Stimulated activated CD4-positive, alpha-beta T cell treated with anti-CD3 and anti-CD28 coated beads, Interleukin-4, amount 100 ng/mL, for 1 hour (primary cell): ENCODE data around the gene HS1BP3.

Source experiments
- DNase-seq: peaks from one replicate; pipeline ENCODE4 v3.0.0-alpha.2; 2020

The HS1BP3 gene

DNA sequence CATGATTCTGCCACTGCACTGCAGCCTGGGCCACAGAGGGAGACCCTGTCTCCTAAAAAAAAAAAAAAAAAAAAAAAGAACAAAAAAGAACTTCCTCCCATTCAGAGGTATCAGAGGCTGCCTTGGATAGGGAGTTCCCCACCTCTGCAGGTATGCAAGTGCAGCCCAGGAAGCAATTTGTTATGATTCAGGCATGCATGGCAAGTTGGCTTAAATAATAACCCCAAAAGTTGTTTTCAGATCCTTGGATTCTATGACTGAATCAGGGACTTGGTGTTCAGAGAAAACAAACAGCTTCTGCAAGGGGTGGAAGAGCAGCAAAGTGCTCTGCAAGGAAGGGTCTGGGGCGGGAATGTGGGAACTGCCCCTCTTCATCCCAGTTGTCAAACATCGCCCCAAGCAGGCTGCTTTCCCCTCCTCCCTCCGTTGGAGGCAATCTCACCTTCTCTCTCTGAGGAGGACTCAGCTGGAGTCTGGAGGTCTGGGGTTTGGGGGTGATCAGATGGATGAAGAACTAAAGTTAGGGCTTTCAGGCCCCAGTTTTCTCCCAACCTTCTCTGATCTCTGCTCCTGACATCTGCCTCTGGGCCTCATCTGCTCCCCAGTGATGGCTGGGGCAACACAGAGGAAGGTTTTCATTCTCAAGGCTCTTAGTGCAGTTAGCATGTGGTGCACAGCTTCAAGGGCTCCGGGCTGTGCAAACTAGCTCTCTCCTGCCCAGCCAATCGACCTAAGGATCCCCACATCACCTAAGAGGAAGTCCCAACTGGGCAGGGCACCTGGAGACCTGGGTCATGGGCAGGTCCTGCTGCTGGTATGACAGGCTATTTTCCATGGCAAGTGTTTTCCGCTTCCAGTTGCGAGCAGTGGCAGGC lies 12.5 kb upstream of the HS1BP3 start:
- no peak for DNase-seq

DNA sequence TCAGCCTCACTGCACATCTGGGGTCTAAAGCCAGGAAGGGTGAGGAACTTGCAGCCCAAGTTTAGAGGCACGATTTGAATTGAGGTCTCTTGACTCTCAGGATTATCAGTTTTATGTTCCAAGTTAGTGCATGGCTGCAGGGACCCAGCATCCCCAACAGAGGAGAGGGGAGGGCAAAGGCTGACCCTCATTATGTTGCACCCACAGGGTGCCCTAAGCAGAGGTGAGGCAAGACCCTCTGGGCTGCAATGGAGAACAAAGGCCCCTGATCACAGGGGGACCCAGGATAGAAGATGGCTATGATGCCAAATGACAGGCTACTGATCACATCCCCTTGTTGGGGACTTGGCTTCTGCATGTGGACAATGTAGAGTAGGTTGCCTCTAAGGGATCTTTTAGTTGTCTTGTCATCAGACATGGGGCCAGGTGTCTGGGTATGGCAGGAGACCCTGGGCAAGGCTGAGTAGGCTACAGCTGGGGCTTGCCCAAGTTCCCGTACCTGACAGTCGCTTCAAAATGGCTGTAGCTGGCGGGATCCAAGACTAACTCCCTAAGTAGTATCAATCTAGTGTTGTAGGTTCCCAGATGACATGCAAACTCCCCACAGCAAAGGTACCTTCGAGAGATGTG lies 11.5 kb upstream of the HS1BP3 start:
- no peak for DNase-seq

DNA sequence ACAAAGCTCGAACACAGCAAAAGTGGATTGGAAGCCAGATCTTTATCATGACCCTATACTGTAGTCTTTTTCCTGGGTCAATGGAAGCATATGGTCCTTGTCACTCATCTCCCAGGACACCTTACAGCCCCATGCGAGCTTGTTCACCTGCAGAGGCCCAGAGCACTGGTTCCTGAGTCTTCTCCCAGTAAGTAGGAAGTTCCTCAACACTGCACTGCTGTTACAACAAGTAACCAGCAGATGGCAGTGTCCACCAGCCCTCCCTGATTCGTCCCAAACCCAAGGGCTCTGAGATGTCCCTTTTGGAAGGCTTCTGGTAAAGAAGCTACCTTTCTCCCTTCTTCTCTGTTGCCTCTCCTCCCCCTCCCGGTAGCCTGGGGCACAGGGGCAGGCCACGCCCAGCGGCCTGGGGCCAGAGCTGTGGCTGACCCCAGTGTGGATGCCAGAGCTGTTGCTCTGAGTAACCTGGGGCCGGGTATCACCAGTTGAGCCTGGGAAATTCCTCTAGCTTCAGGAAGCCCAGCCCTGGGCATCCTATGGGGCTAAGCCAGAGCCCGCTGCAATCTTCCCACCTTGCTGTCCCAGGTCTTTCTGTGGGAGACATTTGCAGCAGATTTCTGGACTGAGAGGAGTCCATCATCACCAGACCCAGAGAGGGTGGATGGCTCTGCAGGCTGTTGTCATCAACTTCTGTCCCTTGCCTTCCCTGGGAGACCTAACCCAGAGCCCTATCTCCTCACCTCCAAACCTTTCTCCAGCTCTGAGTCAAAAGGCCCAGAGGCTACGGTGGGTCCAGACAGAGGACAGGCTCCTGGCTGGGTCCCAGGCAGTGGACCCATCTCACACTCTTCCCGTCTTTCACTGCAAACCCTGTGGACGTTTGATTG lies 10.8 kb upstream of the HS1BP3 start:
- DNase-seq = peak; percentile 53

DNA sequence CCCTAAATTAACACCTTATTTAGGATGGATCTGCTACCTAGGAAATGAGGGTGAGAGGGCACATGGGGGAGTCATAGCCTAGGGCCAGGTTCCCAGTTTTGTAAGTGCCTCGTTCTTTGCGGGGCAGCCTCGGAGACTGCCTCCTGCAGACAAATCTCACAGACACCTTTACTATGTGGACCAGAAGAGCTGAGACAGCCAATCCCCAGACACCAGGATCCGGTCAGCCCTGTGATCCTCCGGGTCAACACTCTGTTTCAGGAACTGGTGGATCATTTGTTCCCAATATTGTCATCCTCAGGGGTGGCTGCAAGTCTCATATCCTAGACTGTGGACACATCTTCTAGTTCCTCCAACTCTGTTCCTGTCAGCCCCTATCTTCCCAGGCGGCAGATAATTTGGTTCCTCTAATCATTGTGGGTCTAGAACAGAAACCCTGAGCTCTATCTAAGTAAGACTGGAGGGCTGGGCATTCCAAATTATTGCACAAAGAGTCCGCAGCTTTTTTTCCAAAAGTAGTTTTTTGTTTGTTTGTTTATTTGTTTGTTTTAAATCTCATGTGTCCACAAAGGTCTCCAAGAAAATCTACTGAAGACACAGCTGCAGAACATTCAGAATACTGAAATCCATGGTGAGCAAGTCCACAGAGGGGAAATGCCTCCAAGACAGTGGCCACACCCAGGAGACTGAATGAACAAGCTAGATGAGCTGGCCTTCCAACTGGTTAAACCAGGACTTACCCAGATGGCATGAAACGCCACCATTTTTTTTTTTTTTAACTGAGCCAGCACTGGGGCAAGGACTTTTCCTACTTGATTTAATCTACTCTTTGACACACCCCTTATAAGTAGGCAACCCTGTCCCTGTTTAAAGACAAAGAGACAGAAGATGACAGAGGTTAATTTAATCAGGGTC lies 9.9 kb upstream of the HS1BP3 start:
- DNase-seq = no peak

DNA sequence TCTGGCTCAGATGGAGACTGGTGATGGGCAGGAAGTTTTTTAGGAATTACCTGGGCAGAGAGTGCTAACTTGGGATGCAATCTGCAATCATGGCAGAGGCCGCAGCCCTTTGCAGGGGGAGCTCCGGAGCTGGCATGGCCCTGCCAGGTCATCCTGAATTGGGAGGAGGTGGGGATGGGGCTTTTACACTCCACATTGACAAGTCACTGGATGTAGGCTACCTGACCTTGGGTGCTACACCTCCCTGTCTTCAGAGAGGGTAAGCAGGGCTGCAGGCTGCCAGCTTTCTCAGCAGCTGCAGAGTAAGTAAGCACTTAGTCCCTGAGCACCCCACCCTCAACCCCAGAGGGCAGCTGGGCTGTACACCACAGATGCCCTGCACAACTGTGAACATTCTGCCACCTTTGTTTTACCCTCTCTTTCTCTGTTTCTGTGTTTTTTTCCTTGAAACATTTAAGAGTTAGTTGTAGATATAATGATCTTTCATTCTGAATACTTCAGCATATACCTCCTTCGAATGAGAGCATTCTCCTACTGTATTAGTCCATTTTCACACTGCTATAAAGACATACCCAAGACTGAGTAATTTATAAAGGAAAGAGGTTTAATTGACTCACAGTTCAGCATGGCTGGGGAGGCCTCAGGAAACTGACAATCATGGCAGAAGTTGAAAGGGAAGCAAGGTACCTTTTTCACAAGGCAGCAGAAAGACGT lies 6.8 kb upstream of the HS1BP3 start:
- no peak for DNase-seq

DNA sequence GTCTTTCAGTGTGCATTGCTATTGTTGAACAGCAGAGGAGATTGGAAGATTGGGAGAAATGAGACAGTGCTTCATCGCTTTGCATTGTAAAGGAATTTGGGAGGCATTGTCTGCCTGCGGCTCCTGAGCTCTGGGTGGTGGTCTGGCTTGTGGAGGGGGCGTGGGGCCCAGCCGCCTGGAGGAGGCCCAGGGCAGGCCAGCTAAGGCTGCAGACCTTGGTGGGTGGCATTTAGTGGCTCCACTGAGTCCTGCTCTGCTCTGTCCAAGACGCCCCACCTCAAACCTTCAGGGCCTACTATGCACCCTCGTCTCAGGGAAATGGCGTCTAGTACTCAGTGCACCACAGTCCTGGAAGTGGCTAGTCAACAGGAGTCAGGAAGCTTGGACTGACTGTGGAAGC lies 5.7 kb upstream of the HS1BP3 start:
- no peak for DNase-seq

DNA sequence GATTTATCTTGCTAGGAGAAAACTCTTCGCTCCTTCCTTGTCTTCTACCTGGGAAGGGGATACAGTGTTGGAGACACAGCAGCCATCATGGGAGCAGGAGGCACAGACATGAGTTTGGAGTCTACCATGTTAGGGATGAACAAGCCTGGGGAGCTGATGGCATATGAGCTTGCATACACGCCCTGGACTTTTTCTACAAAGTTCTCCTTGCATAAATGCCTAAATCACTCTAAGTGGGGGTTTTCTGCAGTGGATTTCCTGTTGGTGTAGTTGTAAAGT lies 3.6 kb upstream of the HS1BP3 start:
- DNase-seq = no peak

DNA sequence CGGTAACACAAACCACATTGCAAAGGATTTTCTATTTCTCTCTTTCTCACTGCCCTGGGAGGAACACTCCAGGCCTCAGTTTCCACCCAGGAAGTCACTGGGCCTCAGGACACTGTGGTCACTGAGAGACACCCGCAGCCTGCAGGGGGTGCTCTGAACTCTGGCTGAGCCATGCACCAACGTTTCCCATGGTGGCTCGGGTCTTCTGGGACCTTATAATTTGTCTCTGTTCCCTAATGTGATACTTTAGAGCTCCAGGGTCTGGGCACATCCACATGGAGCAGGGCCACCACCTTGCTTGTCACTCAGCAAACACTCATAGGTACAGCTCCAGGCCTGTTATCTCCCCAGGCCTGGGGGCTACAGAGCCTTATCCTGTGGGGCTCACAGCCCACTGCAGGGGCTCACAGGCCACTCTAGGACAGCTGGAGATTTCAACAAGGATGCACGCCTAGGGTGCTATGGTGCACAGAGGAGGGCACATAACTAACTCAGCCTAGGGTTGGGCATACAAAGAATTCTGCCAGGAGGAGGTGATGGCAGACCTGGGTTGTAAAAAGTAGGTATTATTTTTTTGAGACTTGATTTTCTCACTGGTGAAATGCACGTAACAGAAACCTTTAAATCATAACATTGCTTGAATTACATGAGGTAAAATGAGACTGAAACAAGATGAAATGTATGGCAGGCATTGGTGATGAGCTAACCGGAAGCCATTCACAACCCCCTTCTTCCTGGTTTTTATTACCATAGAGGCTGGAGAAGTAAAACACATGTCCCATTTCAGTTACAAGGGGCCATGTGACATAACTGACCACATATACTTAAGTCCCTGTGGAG lies 3.0 kb upstream of the HS1BP3 start:
- DNase-seq = no peak

DNA sequence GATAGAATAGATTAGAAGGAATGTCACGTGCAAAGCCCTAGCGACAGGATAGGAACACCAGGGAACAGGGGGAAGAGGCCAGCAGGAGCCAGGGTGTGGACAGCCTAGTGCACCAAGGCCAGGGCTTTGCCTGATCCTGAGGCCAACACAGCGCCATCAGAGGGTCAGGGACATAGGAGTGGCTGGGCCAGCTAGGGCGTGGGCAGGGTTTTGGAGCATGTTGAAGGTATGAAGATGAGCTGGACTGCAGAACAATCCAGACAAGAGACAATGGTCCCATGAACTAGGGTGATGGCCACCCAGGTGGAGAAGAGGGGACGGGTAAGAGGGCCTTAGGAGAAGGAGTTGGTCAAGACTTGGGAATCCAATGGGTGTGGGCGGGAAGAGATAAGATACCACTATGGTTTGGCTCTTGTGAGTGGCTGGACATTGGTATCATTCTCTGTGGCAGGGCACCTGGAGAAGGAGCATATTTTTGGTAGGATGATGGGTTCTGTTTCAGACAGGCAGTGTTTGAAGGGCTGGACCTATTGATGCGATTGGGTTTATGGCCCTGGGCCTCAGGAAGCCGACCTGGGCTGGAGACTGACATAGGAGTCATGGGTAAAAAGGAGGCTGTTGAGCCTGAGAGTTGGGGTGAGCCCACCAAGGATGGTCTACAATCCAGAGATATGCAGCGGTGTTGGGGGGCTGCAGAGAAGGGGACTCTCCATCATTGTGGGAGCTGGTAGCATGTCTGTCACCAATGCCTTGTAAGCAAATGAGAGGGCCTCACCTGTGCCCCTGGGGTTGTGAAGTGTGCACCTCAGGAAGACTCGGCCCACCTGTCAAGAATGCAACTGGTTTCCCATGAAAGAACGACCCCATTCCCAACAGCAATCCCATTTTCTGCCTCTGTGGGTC lies 2.0 kb upstream of the HS1BP3 start:
- DNase-seq = no peak

DNA sequence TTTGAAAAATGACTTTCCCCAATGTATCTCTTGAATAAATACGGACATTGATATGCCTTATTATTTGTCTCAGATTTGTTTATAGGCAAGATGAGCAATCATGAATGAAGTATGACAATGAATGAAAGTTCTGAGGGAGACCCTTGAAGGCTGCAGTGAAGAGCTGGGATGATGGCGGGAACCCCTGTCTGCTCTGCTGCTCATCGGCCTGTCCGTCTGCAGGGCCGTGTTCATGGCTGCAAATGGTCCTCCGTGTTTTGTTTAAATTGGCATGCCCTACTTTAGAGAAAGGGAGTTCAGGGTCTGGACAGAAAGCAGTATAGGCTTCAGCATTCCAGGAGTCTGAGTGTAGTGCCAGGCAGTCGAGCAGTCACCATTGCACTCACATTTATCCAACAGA lies 1.2 kb upstream of the HS1BP3 start:
- no peak for DNase-seq

DNA sequence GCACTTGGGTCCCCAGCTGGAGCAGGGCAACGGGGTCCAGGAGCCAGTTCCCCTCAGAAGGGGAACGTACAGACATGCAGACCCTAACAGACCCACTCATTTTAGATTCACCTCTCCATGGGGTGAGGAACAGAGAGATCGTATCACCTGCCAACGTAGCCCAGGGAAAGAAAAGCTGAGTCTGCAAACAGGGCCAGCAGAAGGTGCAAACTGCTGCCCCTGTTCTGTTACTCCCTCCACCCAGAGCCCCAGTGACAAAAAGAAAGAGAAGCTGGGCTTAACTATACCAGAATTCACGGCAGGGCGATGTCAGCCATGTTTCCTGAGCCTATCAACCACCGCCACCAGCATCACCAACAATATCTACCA lies 817 bp upstream of the HS1BP3 start:
- DNase-seq = no peak

DNA sequence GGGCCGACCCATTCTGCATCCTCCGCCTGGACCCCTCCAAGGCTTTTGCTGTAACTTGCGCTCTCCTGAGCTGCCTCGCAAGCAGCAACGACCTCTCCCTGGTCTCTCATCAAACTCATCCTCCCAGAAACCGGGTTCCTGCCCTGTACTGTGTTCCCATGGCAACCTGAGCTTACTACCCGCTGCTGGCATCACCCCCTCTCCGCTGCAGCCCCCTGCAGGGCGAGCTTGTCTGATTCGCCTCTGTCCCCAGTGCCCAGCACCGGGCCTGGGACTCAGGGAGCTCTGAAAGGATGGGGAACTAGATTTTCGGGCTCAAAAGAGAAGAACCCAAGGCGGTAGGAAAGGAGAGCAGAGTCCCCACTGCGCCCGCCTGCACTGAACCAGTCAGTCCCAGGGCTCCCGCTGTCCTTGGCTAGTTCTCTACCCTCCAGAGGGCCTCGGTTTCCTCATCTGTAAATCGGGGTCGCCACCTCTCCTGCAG lies 463 bp downstream of the HS1BP3 start:
- peak; percentile 16 for DNase-seq

DNA sequence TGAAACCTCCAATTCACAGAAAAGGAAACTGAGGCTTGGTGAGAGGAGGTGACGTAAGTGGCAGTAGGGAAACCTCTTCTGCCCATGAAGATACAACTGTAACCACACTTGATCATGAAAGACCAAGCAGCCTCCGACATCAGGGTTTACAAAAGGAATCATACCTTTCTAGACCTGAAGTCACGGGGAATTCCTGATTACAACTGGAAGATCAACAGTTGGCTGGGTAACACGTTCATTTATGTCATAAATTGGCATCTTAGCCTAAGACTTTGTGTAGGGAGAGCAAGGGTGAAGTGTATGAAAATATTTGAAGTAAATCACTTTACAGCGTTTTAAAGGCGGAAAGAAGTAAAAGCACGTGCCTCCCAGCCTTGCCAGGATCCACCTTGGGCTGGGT lies 922 bp downstream of the HS1BP3 start:
- DNase-seq = no peak

DNA sequence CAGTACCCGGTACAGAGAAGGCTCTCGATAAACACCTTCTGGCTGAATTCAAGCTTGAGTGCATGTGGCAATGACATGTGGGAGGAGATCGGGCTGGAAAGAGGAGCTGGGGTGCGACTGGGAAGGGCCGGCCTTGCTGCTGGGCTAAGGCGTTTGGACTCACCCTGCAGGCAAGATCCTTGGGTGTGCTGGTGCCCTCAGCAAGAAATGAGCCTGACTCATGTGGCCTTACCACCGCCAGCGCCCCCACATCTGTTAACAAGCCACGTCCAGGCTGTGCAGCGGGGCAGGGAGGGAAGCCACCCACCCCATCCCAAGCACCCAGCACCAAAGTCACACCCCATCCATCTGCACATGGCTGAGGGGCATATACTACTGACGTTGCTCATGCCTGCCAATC lies 1.3 kb downstream of the HS1BP3 start:
- DNase-seq = no peak

DNA sequence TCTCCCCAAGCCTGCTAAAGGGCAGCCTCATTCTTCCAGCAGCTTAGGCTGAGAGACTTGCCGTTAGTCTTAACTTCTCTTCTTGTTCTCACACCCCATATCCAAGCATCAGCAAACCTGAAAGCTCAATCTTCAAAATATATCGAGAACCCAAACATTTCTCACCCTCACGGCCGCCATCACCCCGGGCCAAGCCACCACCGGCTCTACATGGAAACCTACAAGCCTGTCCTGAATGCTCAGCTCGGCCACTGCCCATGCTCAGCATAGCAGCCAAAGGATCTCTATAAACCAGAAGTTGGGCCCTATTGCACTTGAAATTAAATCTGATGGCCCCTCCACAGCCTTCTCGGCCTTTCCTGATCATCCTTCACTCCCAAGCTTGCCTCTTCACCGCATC lies 2.1 kb downstream of the HS1BP3 start:
- DNase-seq = no peak

DNA sequence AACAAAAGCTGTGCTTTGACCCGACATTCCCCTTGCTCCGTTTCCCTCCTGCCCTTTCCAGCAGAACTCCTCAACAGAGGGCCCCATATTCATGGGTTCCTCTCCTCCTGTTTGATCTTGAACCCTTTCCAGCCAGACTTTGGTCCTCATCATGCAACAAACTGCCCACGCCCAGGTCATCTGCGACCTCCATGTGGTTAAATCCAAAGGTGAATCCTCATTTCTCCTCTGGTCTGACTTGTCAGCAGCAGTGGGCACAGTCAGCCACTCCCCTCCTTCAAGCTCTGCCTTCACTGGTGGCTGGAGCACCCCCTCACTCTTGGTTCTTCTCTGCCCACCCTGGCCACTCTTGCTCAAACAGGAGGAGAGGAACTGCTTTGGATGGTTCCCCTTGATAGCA lies 2.7 kb downstream of the HS1BP3 start:
- DNase-seq = no peak

DNA sequence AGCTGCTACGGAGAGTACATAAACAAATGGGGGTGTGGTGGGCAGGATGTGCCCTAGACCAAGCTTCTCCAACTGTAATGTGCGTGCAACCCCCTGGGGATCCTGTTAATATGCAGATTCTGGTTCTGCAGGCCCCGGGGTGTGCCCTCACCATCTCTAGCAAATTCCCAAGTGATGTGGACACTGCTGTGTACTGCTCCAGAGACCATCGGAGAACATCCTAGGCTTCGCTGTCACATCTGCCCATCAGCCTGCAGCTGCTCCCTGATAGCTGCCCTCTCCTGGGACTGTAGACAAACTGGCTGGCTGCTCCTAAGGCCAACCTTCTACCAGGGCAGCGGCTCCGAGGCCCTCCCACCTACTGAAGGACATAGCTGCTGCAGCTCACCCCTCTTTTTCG lies 3.2 kb downstream of the HS1BP3 start:
- DNase-seq = no peak

DNA sequence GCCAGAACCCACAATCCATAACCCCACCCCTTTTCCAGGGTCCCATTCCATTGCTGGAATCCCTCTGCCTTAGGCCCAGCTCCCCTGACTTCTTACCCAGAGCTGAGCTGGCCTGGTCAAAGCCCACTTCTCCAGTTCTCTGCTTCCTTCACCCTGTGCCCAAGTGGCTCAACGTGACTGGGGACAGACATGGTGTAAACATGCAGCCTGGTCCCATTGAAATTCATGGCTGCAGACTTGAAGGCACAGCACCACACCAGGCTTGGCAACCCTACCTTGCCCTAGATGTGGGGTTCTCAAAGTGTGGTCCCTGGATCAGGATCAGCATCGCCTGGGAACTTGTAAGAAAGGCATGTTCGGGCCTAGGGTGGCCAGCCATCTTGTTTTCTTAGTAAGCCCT lies 3.7 kb downstream of the HS1BP3 start:
- no peak for DNase-seq

DNA sequence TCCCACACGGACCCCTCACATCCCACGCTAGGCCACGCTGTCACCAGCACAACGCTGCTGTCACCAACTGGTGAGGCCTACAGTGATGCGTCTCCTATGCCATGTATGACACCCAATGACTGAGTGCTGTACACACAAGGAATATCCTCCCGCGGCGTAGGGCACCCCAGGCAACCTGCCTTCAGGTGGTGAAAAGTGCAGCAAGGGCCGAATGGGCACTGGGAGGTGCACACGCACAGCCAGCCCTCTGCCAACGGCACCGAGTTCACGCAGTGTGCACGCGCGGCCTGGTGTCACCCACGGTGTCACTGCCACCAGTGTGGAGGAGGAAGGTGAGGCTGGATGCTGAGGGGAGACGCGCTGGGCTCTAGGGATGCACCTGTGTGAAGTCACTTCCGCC lies 4.5 kb downstream of the HS1BP3 start:
- no peak for DNase-seq

DNA sequence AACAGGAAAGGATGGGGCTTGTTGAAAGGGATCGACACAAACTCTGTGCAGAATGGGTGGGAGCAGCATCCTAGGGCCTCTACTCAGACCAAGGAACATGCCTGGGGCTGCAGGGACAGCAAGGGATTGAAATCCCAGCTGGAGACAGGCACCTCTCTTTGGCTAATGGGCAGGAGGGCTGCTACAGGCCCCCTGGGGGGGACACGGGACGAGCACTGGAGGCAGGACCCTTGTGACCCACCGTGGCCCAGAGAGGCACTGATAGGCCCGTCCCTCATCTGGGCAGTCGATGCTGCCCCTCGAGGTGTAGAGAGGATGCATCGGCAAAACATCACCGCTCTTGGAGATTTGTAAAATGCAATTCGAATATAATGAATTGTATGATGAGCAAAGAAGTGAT lies 5.1 kb downstream of the HS1BP3 start:
- DNase-seq = no peak
